RWPE1 (cell line): ENCODE data around the gene THAP4.
A peak's percentile ranks its signal among the peaks of the same experiment; 100 is the strongest.

Experiments used
- CTCF ChIA-PET: fragments of 350-600 bp; sonication (Branson Sonifier 250); formaldehyde crosslinking; extraction: SDS; loops from one replicate; lab custom pipeline; 2021; lab: Yijun Ruan, JAX
- POLR2A ChIA-PET: fragments of 400-600 bp; formaldehyde crosslinking; extraction: SDS; loops from one replicate; lab custom pipeline; 2020; ENCODE audit warnings: antibody characterized with exemption; ENCODE audit not compliant: low non-redundant PET; lab: Yijun Ruan, JAX
- DNase-seq: peaks from one replicate; pipeline ENCODE4 v3.0.0; 2012; ENCODE audit warnings: low spot score
- H3K27ac ChIP-seq: fragments of 450-650 bp; 2 replicates; pipeline ENCODE4 v1.5.1; 2017
- TF ChIP-seq, protein P1 (sequence below): fragments of 450-650 bp; conservative IDR thresholded peaks from 2 replicates; pipeline ENCODE4 v1.5.1; 2017; ENCODE audit warnings: low read depth, mild to moderate bottlenecking

Gene THAP4, protein sequence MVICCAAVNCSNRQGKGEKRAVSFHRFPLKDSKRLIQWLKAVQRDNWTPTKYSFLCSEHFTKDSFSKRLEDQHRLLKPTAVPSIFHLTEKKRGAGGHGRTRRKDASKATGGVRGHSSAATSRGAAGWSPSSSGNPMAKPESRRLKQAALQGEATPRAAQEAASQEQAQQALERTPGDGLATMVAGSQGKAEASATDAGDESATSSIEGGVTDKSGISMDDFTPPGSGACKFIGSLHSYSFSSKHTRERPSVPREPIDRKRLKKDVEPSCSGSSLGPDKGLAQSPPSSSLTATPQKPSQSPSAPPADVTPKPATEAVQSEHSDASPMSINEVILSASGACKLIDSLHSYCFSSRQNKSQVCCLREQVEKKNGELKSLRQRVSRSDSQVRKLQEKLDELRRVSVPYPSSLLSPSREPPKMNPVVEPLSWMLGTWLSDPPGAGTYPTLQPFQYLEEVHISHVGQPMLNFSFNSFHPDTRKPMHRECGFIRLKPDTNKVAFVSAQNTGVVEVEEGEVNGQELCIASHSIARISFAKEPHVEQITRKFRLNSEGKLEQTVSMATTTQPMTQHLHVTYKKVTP

DNA sequence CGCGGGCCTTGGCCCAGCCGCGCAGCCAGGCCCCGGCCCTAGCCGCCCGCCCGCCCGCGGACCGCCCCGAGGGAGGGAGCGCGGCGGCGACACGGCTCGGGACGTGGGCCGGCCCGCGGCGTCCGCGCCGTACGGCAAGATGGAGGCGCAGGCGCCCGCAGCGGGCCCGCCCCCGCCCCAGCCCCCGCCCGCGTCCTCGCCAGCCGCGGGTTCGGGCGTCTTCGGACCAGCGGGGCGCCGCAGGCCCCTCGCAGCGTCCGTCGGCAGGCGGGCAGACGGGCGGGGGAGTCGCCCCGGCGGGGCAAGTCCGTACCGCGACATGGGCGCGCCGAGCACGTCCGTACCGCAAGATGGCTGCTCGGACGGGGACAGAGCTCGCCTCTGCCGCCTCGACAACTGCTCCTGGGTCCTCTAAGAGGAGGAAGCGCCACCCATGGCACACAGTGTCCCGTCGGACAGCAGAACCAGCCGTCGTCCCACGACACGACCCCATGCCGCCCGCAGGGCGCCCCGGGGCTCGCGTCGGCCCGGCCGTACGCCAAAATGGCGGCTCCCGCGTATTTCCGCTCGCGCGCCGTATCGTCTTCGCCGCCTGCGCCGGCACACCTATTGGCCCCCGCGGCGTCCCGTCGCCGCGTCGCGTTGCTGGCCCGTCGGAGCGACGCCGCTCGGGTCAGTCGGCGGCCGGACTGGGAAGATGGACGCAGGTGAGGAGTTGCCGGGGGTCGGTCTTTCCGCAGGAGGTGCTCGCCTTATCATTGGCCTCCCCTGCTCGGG, at the start of gene THAP4, which contains the start of gene ATG4B:
Gene THAP4, minus strand, starts transcription at position 141 of the 777 bp plus-strand sequence. CDS start 141 bp downstream, outside the sequence.
Gene ATG4B, plus strand, starts transcription at position 676 of the 777 bp plus-strand sequence. Its CDS starts 22 bp downstream, at position 698.
- ChIA-PET CTCF (no interaction called here), POLR2A (interaction anchor here (0.5 kb wide), 1 partner anchor 24 kb away, joined by 3 read pairs; no protein-coding TSS in a partner anchor)
- peak; percentile 81 for DNase-seq
- TF ChIP-seq, protein P1, sequence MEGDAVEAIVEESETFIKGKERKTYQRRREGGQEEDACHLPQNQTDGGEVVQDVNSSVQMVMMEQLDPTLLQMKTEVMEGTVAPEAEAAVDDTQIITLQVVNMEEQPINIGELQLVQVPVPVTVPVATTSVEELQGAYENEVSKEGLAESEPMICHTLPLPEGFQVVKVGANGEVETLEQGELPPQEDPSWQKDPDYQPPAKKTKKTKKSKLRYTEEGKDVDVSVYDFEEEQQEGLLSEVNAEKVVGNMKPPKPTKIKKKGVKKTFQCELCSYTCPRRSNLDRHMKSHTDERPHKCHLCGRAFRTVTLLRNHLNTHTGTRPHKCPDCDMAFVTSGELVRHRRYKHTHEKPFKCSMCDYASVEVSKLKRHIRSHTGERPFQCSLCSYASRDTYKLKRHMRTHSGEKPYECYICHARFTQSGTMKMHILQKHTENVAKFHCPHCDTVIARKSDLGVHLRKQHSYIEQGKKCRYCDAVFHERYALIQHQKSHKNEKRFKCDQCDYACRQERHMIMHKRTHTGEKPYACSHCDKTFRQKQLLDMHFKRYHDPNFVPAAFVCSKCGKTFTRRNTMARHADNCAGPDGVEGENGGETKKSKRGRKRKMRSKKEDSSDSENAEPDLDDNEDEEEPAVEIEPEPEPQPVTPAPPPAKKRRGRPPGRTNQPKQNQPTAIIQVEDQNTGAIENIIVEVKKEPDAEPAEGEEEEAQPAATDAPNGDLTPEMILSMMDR: no peak
- peak within 1 kb of the TSS; percentile 96 for H3K27ac ChIP-seq

DNA sequence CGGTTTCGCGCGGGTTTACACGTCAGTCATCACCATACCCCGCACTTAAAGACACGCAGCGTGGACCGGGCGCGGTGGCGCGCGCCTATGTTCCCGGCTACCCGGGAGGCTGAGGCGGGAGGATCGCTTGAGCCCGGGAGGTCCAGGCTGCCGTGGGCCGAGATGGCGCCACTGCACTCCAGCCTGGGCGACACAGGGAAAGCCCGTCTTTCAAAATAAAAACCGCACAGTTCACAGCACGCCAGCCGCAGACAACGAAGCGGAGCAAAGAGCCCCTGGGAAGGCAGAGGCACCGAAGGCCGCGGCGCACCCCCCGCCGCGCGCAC, 49.3 kb upstream of the THAP4 start:
- TF ChIP-seq, protein P1: no peak
- DNase-seq: no peak
- ChIA-PET POLR2A (interaction anchor here (0.6 to 1.0 kb wide), 4 partner anchors 15 to 562 kb away, joined by 3 to 13 read pairs (median 6); partner anchors contain the start of gene ING5), CTCF (interaction anchor here (0.6 kb wide), 1 partner anchor 24 kb away, joined by 4 read pairs; no protein-coding TSS in a partner anchor)
- peak overlapping the region; percentile 82 for H3K27ac ChIP-seq

DNA sequence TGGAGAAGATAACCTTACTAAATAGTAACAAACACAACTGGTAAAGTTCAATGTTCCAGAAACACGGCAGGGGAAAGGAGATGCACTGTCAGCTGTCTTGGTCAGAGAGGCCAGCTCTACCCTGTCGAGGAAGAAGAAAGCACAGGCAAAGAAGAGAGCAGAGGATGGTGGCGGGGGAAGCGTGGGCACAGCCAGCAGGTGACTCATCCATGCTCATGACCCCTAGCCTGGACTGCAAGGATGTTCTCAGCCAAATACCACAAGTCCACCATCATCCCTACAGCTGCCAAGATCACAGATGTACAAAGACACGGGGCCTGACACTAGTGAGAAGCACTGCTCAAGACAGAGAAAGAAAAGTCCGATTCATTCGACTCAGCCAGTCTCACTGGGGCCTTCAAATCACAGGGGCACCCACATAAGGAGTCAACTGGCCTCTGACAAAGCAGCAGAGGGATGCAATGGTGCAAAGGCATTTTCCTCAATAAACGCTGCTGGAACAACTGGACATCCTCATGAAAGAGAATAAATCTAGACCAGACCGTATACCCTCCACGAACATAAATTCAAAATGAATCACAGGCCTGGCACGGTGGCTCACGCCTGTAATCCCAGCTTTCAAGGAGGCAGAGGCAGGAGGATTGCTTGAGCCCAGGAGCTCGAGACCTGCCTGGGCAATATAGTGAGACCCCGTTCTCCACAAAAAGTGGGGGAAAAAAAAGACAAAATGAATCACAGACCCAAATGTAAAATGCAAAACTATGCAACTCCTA, 44.1 kb upstream of the THAP4 start:
- POLR2A ChIA-PET: no interaction called here
- DNase-seq: peak; percentile 60
- CTCF ChIA-PET: no interaction called here
- peak overlapping the region; percentile 66 for H3K27ac ChIP-seq
- TF ChIP-seq, protein P1: no peak

DNA sequence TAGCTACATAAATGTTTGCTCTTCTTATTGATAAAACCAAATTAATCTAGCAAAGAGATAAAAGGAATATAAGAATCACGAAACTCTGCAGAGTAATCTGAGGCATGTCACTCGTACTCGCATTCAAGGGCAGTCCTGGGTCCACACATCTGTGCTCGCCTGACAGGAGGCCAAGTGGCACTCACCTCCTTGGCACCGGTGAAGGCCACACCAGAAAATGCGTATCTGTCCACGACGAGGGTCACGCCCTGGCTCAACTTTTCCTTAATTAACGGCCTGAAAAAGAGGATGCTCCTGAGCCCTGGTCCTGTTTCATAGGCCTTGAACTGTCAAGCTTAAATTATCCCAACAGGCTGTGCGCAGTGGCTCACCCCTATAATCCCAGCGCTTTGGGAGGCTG, 43.1 kb upstream of the THAP4 start:
- ChIA-PET CTCF (no interaction called here), POLR2A (interaction anchor here (0.6 kb wide), 1 partner anchor 189 kb away, joined by 7 read pairs; the partner anchor contains the start of gene RTP5)
- H3K27ac ChIP-seq: peak overlapping the region; percentile 66
- DNase-seq: no peak
- TF ChIP-seq, protein P1: no peak

DNA sequence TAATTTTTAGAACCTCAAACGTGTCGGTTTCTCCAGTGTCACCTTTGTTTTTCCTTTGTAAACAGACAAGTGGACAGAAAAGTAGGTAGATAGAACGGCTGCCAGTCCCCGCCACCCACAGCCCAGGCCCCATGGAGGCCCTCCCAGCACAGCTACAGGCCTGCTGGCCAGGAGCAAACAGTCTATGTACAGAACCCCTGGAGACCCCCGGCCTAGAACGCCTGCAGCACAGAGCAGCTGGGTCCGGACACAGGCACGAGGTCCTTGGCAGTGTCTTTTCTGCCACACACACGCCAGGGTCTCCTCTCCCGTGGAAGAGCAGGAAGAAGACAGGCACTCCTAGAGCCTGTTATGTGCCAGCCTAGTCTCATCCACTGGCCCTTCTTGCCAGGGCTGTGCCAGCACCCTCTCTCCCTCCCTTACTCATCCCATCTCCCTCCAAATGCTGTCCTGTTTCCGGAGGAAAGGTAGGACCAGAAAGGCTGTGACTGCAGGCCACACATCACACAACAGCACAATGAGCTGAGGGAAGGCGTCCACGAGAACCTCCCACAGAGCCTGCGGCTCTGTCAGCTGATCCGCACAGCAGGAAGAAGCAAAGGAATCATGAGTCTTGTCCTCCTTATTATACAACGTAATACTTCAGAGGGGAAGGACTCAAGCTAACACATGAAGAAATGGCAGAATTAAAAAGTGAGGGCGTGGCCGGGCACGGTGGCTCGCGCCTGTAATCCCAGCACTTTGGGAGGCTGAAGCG, 42.0 kb upstream of the THAP4 start:
- ChIA-PET CTCF (no interaction called here), POLR2A (interaction anchor here (0.6 kb wide), 1 partner anchor 24 kb away, joined by 4 read pairs; no protein-coding TSS in a partner anchor)
- DNase-seq: no peak
- TF ChIP-seq, protein P1: no peak
- peak overlapping the region; percentile 10; the same call in 1 of the 2 replicates for H3K27ac ChIP-seq
